GM18858 (cell line): ENCODE data around the gene SLC26A9.

Source experiments
- ATAC-seq: cut with Tn5 transposase; IDR thresholded peaks from one replicate; pipeline ENCODE4 v1.9.1; 2021; ENCODE audit not compliant: unreplicated experiment

The SLC26A9 gene

DNA sequence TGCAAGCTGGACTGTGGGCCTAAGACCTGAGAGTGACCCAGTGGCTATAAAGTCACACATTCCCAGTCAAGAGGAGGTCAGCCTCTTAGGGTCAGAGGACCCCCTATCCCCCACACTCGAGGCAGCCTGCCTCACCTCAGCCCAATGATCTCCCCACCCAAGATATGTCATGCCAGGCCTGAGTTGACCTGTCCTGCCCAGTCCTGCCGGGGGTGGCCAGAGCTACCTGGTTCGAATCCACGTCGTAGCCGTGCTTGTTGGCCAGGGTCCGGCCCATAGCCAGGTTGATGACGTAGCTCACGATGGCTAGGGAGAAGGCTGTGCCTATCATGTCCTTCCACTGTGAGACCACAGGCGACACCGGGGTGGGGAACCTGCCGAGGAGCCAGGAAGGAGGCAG is 15.6 kb downstream of the SLC26A9 start:
- ATAC-seq, result no peak

- ATAC-seq, result no peak
Observed at GRCh38 chr1:205927247-205927646, 16.0 kb downstream of the SLC26A9 start.

DNA sequence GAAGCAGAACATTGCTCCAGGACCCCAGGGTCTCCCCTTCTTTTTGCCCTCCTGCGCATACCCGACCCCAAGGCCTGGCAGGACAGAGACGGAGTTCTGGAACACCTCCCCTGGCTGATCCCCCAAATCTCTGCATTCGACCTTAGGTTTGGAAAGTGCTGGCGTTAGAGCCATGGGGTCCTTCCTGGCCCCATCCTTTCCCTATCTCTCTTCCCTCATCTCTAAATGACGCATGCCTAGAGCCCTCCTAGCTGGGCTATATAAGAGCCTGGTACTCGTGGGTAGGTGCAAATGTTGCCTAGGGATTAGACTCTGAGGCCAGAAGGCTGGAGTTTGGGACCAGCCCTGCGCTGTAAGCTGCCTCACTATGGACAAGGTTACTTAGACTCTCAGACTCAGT is 16.6 kb downstream of the SLC26A9 start:
- no peak for ATAC-seq

- ATAC-seq, result no peak
Observed at GRCh38 chr1:205926213-205926612, 17.0 kb downstream of the SLC26A9 start.

- no peak for ATAC-seq
Observed at GRCh38 chr1:205925736-205926135, 17.5 kb downstream of the SLC26A9 start.

DNA sequence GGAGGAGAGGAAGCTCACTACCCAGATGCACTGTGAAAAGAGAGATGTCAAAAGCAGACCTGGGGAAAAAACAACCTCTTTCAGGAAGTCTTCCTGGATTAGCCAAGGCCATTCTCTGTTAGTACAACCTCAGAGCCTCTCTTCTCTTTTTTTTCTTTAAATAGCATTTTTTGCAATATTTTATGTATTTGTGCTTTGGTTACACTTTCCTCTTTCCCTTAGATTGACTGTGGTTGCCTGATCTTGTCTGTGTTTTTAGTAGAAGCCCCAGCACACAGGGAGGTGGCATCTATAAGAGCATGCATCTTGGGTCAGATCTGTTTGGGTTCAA is 18.8 kb downstream of the SLC26A9 start:
- no peak for ATAC-seq

- no peak for ATAC-seq
Observed at GRCh38 chr1:205923651-205924459, 19.4 kb downstream of the SLC26A9 start.

- ATAC-seq, result no peak
Observed at GRCh38 chr1:205922806-205923205, 20.4 kb downstream of the SLC26A9 start.

GRCh38 chr1:205922314-205922713 is 20.9 kb downstream of the SLC26A9 start:
- ATAC-seq, result no peak

- no peak for ATAC-seq
Observed at GRCh38 chr1:205921570-205921909, 21.7 kb downstream of the SLC26A9 start.

DNA sequence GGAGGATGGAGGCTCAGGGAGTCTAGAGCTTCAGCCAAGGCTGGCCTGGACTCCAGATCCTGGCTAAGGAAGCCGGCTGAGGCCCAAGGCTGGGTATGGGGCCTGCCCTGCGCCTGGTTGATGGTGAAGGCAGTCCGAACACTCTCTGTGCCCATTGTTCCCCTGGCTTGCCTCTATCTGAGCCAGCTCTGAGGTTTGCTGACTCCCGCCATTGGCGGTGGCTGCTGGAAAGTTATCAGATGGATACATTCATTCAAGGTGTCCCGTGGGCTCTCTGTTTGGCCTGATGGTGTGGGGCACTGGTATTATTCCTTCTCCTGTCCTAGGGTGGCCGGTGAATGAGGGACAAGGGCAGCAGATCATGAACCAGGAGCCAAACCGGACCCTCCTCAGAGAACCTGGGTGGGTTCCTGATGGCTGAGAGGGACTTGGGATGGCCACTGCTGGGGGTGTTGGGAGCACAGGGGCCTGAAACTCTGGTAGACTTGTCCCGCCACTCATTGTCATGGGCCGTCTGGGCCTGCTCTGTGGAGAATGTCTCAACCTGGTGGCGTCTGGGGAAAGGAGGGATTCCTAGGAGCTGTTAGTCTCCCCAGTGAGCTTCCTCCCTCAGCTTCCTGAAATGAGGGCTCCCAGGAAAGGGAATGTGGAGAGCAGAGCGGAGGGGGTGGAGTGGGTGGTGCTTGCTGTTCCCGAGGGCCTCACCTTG is 22.2 kb downstream of the SLC26A9 start:
- no peak for ATAC-seq

GRCh38 chr1:205920159-205920558 is 23.1 kb downstream of the SLC26A9 start:
- no peak for ATAC-seq

GRCh38 chr1:205918955-205919746 is 24.1 kb downstream of the SLC26A9 start:
- no peak for ATAC-seq

DNA sequence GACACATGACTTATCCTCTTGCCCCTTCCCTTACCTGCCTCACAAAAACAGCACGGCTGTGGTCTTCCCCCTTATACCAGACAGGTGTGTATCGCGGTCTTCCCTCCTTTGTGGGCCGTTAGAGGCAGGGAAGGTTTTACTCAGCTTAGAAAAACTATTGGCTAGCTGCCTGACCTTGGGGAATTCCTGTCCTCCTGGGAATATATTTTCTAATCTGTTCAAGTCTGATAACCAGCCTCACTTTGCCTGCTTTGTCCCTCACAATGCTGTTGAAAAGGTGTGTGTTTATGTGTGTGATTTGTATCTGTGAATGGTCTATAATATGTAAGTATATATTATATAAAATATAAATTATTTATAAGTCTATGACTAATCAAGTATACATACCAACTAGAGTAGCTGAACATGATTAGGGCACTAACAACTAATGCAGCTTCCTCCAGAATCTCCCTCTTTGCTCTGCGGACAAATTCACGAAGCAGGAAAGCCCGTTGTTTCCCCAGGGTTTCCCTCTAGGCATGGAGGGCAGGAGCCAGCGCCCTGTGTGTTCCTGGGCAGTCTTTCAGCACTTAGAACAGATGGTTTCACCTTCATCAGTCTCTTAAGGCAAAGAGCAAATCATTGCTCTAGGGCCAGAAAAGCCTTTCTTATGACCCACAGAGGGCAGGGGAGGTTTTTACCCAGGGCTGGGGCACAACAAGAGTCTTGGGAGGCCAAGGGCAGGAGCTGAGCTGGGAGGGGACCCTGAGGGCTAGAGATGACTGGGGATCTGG is 25.6 kb downstream of the SLC26A9 start:
- no peak for ATAC-seq

GRCh38 chr1:205916541-205916940 is 26.7 kb downstream of the SLC26A9 start:
- no peak for ATAC-seq

- ATAC-seq, result no peak
Observed at GRCh38 chr1:205915354-205915990, 27.8 kb downstream of the SLC26A9 start.

- no peak for ATAC-seq
Observed at GRCh38 chr1:205914730-205915129, 28.5 kb downstream of the SLC26A9 start.

DNA sequence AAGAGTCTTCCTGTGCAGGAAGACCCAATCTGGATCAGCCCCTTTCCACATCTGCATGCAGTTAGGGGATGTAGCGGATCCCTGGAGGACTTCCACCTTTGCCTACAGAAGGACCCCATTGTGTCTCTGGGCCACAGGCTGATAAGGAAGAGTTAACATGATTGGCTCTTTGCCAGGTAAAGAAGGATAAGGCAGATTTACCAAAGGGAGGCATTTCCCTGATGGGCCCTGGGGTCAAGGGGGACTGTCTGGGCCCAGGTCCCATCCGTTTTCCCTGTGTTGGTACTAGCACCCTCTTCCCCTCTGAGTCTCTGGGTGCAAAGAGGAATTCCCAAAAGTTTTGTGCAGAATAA is 29.1 kb downstream of the SLC26A9 start:
- ATAC-seq, result no peak

DNA sequence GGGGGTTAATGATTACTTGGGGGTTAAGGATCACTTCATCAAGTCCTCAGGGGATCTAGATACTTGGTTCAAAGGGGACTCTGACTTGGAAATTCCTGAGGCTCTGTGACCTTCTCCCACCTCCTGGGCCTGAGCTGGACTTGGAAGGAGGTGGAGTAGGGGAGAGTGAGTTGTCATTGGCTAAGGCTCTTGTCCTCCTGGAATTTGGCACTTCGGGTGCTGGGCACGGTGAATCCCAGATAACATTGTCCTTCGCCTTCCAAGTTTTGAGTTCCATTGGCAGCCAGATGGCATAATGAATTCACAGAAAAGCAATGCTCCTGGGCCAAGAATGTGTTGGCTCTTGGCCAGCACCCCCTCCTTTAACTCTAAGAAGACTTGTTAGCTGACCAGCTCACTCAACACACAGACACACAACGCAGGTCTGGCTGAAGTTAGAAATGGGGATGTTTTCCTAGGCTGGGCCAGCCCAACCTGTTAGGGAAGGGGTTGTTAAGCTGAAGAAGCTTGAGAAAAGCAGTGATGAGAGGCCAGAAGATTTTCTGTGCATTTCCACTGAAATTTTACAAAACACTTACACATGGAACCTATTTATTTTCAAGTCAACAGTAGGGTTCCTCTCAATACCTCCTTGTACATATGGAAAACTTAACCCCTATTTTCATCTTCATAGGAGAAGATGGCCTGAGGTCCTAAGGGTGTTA is 29.7 kb downstream of the SLC26A9 start:
- ATAC-seq, result no peak

- ATAC-seq, result no peak
Observed at GRCh38 chr1:205907794-205908193, 35.5 kb downstream of the SLC26A9 start.
